ENCODE results near the gene STX4.
A peak's percentile ranks its signal among the peaks of the same experiment; 100 is the strongest.

The STX4 gene

GRCh38 chr16:31022544-31023251 lies 10.7 kb upstream of the STX4 start:
- DNase-seq = no peak

GRCh38 chr16:31023252-31023602 lies 10.1 kb upstream of the STX4 start:
- DNase-seq = no peak

GRCh38 chr16:31023627-31024226 lies 9.6 kb upstream of the STX4 start:
- DNase-seq = no peak

- no peak for DNase-seq
These were observed 8.0 kb upstream of the STX4 start for GRCh38 chr16:31025339-31025738.

GRCh38 chr16:31029272-31029671 lies 4.1 kb upstream of the STX4 start:
- no peak for DNase-seq

- no peak for DNase-seq
These were observed 2.1 kb upstream of the STX4 start for GRCh38 chr16:31031276-31031675.

- DNase-seq = peak; percentile 92
These were observed 543 bp downstream of the STX4 start for GRCh38 chr16:31033709-31034492.

GRCh38 chr16:31036691-31037090 lies 3.3 kb downstream of the STX4 start:
- DNase-seq = no peak

- no peak for DNase-seq
These were observed 5.6 kb downstream of the STX4 start for GRCh38 chr16:31038993-31039392.

GRCh38 chr16:31042866-31043265 lies 9.5 kb downstream of the STX4 start:
- DNase-seq = no peak

GRCh38 chr16:31043352-31043751 lies 10.0 kb downstream of the STX4 start:
- no peak for DNase-seq

- DNase-seq = no peak
These were observed 10.6 kb downstream of the STX4 start for GRCh38 chr16:31043898-31044481.

- no peak for DNase-seq
These were observed 17.1 kb downstream of the STX4 start for GRCh38 chr16:31050280-31051030.

GRCh38 chr16:31052114-31052513 lies 18.8 kb downstream of the STX4 start:
- no peak for DNase-seq

GRCh38 chr16:31055613-31056012 lies 22.3 kb downstream of the STX4 start:
- no peak for DNase-seq

GRCh38 chr16:31061126-31061812 lies 27.9 kb downstream of the STX4 start:
- DNase-seq = no peak

GRCh38 chr16:31061813-31062440 lies 28.6 kb downstream of the STX4 start:
- DNase-seq = no peak

- no peak for DNase-seq
These were observed 30.1 kb downstream of the STX4 start for GRCh38 chr16:31063495-31063842.

GRCh38 chr16:31063843-31064611 lies 30.7 kb downstream of the STX4 start:
- DNase-seq = no peak

GRCh38 chr16:31064882-31065461 lies 31.6 kb downstream of the STX4 start:
- no peak for DNase-seq

GRCh38 chr16:31067342-31067741 lies 34.0 kb downstream of the STX4 start:
- no peak for DNase-seq
